Heart left ventricle (tissue), 13 donors: Measurements from ENCODE around the gene DNM3.

Source experiments
- CTCF ChIP-seq, 12 donors: fragments of 200-600 bp; sonication (generic) in 4 of 12; IDR thresholded peaks; one replicate each; pipeline versions ENCODE4 v1.5.0 to v1.8.0; 2018 to 2022; ENCODE audit warnings: antibody characterized with exemption in 12 of 12, mild to moderate bottlenecking in 5 of 12
- POLR2A ChIP-seq, 2 donors: fragments of 450-650 bp; IDR thresholded peaks; one replicate each; pipeline ENCODE4 v1.6.1; 2017; ENCODE audit warnings: antibody characterized with exemption in 2 of 2, mild to moderate bottlenecking in 2 of 2, moderate library complexity in 2 of 2
- donor health status: ischemic (EF 13 %, LVEDD 7.1; RV severe dilation, severe dysfunction).
- donor health status: DM: no; HTN: yes; CAD: no.
- donor health status: DM: no; HTN: no; CAD: no.
- donor health status: ischemic (EF 25% LVEDD 6.9; RV normal size, moderate dysfunction).
- donor health status: ischemic (EF 25% LVEDD 5.7; RV mildly dilated, moderate dysfunction).
- donor health status: ischemic (EF 35%, LVEDD 5.7; RV mildly dilated, moderate dysfunction).
- donor health status: nonischemic (EF 11% LVEDD 7.7; RV severe dilation, severe dysfunction).
- donor health status: DM: yes; HTN: yes; CAD: no.
- donor health status: PGD.
- donor health status: ischemic (EF 29% LVEDD 5.4; RV normal size, mild dysfunction).
- donor health status: nonischemic (EF 23%, LVEDD 6.1; RV moderate dilation, normal function).

GRCh38 chr1:172005856-172006255 lies 164.6 kb downstream of the DNM3 start:
- TF ChIP-seq POLR2A (IDR thresholded peaks at IDR 0.05) (no peak), CTCF (IDR thresholded peaks at IDR 0.05) (no peak)
